MM.1S (cell line): Measurements from ENCODE around the gene KRT39.

Experiments used
- CTCF ChIP-seq: fragments of 300-600 bp; sonication (generic); IDR thresholded peaks from 2 replicates; pipeline ENCODE4 v1.5.1; 2016; ENCODE audit warnings: antibody characterized with exemption, low read length, mixed read lengths
- EZH2 ChIP-seq: fragments of 300-600 bp; sonication (generic); optimal IDR thresholded peaks from 2 replicates; pipeline ENCODE3; 2017; ENCODE audit warnings: low read depth, mild to moderate bottlenecking, antibody characterized with exemption, low read length, mixed read lengths
- EZH2phosphoT487 ChIP-seq: fragments of 300-600 bp; sonication (generic); IDR thresholded peaks from 2 replicates; pipeline ENCODE4 v1.6.1; 2018; ENCODE audit warnings: antibody characterized with exemption, low read length

GRCh38 chr17:40997361-40997760 is 30.6 kb upstream of the KRT39 start:
- TF ChIP-seq CTCF: no peak
- TF ChIP-seq EZH2: no peak
- no peak for TF ChIP-seq EZH2phosphoT487
